Stimulated activated CD8-positive, alpha-beta memory T cell treated with anti-CD3 and anti-CD28 coated beads, Interleukin-15, amount 100 ng/mL, for 4 hours (primary cell): ENCODE measurements around the gene NT5C.

Experiments used
- DNase-seq, 2 donors: peaks; one replicate each; pipeline ENCODE4 v3.0.0-alpha.2; 2020; ENCODE audit warnings: low read depth in 2 of 2

The NT5C gene

GRCh38 chr17:75093548-75094158 is 37.9 kb downstream of the NT5C start:
- no peak for DNase-seq

GRCh38 chr17:75091855-75092327 is 39.7 kb downstream of the NT5C start:
- DNase-seq = no peak

- no peak for DNase-seq
Observed at GRCh38 chr17:75090871-75091854, 40.4 kb downstream of the NT5C start.

GRCh38 chr17:75088465-75089417 is 42.8 kb downstream of the NT5C start:
- no peak for DNase-seq

GRCh38 chr17:75087558-75088453 is 43.7 kb downstream of the NT5C start, which contains the start of gene SLC16A5:
Gene SLC16A5 (plus strand): TSS chr17:75087954. CDS start chr17:75093637, 5,683 bp downstream.
- DNase-seq = no peak

GRCh38 chr17:75087182-75087557 is 44.4 kb downstream of the NT5C start:
- DNase-seq = no peak

- DNase-seq = no peak
Observed at GRCh38 chr17:75086496-75087181, 44.9 kb downstream of the NT5C start.

- no peak for DNase-seq
Observed at GRCh38 chr17:75084039-75084660, 47.4 kb downstream of the NT5C start.

GRCh38 chr17:75082683-75083082 is 48.9 kb downstream of the NT5C start:
- no peak for DNase-seq

GRCh38 chr17:75081611-75082540 is 49.7 kb downstream of the NT5C start:
- no peak for DNase-seq
